IMR-90 (cell line): ENCODE data around the gene RELN. TPM values are rescaled to one million over a fixed set of nuclear protein-coding genes. Genes with fewer than 3 reads are reported as not detected.

ENCODE experiments used
- ATAC-seq: fragments of 200-7000 bp; cut with Tn5 transposase; 2 replicates; pipeline ENCODE4 v1.9.1; 2020; ENCODE audit warnings: low read depth, mild to moderate bottlenecking, moderate library complexity
- BruUV-seq: library from RNA; stranded (reverse); fragments of 400-500 nt; replicated peaks from 2 replicates; lab custom pipeline; 2021; lab: Mats Ljungman, UMichigan
- CTCF ChIA-PET: fragments of 300-600 bp; formaldehyde crosslinking; extraction: SDS; loops from one replicate; lab custom pipeline; 2021; ENCODE audit warnings: antibody characterized with exemption; lab: Yijun Ruan, JAX
- POLR2A ChIA-PET: fragments of 300-600 bp; sonication (Branson Sonifier 250); formaldehyde crosslinking; loops from one replicate; lab custom pipeline; 2022; ENCODE audit warnings: antibody characterized with exemption; ENCODE audit not compliant: unreplicated experiment; lab: Charles Lee
- DNase-seq: peaks from one replicate; pipeline ENCODE4 v3.0.0; 2013
- H2AFZ ChIP-seq: replicated peaks from 2 replicates; pipeline ENCODE3; 2013; ENCODE audit warnings: low read length, mild to moderate bottlenecking; ENCODE audit not compliant: poor library complexity
- H2AK5ac ChIP-seq: 2 replicates; pipeline ENCODE4 v1.6.1; 2013; ENCODE audit warnings: low read depth, low read length, inconsistent platforms
- H2AK9ac ChIP-seq: replicated peaks from 2 replicates; pipeline ENCODE3; 2013; ENCODE audit warnings: mild to moderate bottlenecking, low read depth, low read length, moderate library complexity; ENCODE audit not compliant: poor library complexity
- H2BK120ac ChIP-seq: 2 replicates; pipeline ENCODE4 v1.6.1; 2013; ENCODE audit warnings: low read depth, low read length, inconsistent platforms
- H2BK15ac ChIP-seq: 3 replicates; pipeline ENCODE4 v1.6.1; 2013; ENCODE audit warnings: low read depth, low read length, inconsistent platforms
- H2BK20ac ChIP-seq: 2 replicates; pipeline ENCODE4 v1.6.1; 2013; ENCODE audit warnings: low read depth, mild to moderate bottlenecking, inconsistent platforms, low read length, moderate library complexity
- H2BK5ac ChIP-seq: 2 replicates; pipeline ENCODE4 v1.6.1; 2013; ENCODE audit warnings: mild to moderate bottlenecking, low read depth, low read length, inconsistent platforms; ENCODE audit not compliant: poor library complexity, severe bottlenecking
- H3K14ac ChIP-seq: replicated peaks from 2 replicates; pipeline ENCODE4 v1.6.1; 2013; ENCODE audit warnings: low read depth, low read length, inconsistent platforms
- H3K18ac ChIP-seq: 2 replicates; pipeline ENCODE4 v1.6.1; 2013; ENCODE audit warnings: low read depth, low read length, control low read depth
- H3K23ac ChIP-seq: 2 replicates; pipeline ENCODE4 v1.6.1; 2013; ENCODE audit warnings: low read depth, low read length, inconsistent platforms
- H3K27ac ChIP-seq: 2 replicates; pipeline ENCODE4 v1.5.1; 2013; ENCODE audit warnings: mild to moderate bottlenecking, control low read depth, low read length; ENCODE audit not compliant: insufficient read depth
- H3K27me3 ChIP-seq: 2 replicates; pipeline ENCODE4 v1.6.1; 2013; ENCODE audit warnings: low read length; ENCODE audit not compliant: control insufficient read depth, insufficient read depth
- H3K36me3 ChIP-seq: 2 replicates; pipeline ENCODE4 v1.6.1; 2013; ENCODE audit warnings: low read length, mixed read lengths; ENCODE audit not compliant: control insufficient read depth, insufficient read depth
- H3K4ac ChIP-seq: 2 replicates; pipeline ENCODE4 v1.6.1; 2013; ENCODE audit warnings: low read depth, low read length, inconsistent platforms
- H3K4me1 ChIP-seq: 2 replicates; pipeline ENCODE4 v1.6.1; 2013; ENCODE audit warnings: low read length, mixed read lengths; ENCODE audit not compliant: control insufficient read depth, insufficient read depth
- H3K4me2 ChIP-seq: 2 replicates; pipeline ENCODE4 v1.6.1; 2013; ENCODE audit warnings: low read depth, mild to moderate bottlenecking, control low read depth, low read length, moderate library complexity
- H3K4me3 ChIP-seq: 2 replicates; pipeline ENCODE4 v1.5.1; 2013; ENCODE audit warnings: low read depth, mild to moderate bottlenecking, control low read depth, low read length, moderate library complexity; ENCODE audit not compliant: insufficient read depth
- H3K56ac ChIP-seq: 2 replicates; pipeline ENCODE4 v1.6.1; 2013; ENCODE audit warnings: low read length, inconsistent platforms; ENCODE audit not compliant: insufficient read depth; ENCODE audit errors: extremely low read depth
- H3K79me1 ChIP-seq, 2 experiments: 2 replicates each; pipeline ENCODE4 v1.6.1; 2013; ENCODE audit warnings: low read length in 2 of 2, inconsistent platforms in 1 of 2, low read depth in 1 of 2
- H3K9ac ChIP-seq: 2 replicates; pipeline ENCODE4 v1.6.1; 2013; ENCODE audit warnings: low read depth, low read length, control low read depth
- H3K9me1 ChIP-seq: 2 replicates; pipeline ENCODE4 v1.6.1; 2013; ENCODE audit warnings: low read length, inconsistent platforms; ENCODE audit not compliant: insufficient read depth
- H3K9me3 ChIP-seq: 2 replicates; pipeline ENCODE4 v1.6.1; 2013; ENCODE audit warnings: low read length; ENCODE audit not compliant: control insufficient read depth, insufficient read depth
- H4K20me1 ChIP-seq: 2 replicates; pipeline ENCODE4 v1.6.1; 2013; ENCODE audit warnings: low read length, inconsistent platforms; ENCODE audit not compliant: insufficient read depth
- H4K5ac ChIP-seq: 2 replicates; pipeline ENCODE4 v1.6.1; 2013; ENCODE audit warnings: mild to moderate bottlenecking, low read depth, low read length, control low read depth
- H4K8ac ChIP-seq, 2 experiments: 2 replicates each; pipeline ENCODE4 v1.6.1; 2013; ENCODE audit warnings: low read depth in 2 of 2, low read length in 2 of 2, control low read depth in 1 of 2, inconsistent platforms in 1 of 2
- H4K91ac ChIP-seq: 2 replicates; pipeline ENCODE4 v1.6.1; 2013; ENCODE audit warnings: low read depth, low read length, inconsistent platforms; ENCODE audit not compliant: insufficient read depth
- CEBPB ChIP-seq: IDR thresholded peaks from 2 replicates; pipeline ENCODE4 v1.6.1; 2012; ENCODE audit warnings: low read depth, low read length, improper control_type of control experiment
- CHD1 ChIP-seq: IDR thresholded peaks from 2 replicates; pipeline ENCODE4 v1.6.1; 2012; ENCODE audit warnings: low read depth, low read length, improper control_type of control experiment
- FOS ChIP-seq: fragments of 150-350 bp; IDR thresholded peaks from 2 replicates; pipeline ENCODE4 v1.6.1; 2016; ENCODE audit warnings: low read depth, low read length
- MAFK ChIP-seq: IDR thresholded peaks from 2 replicates; pipeline ENCODE4 v1.6.1; 2012; ENCODE audit warnings: low read depth, low read length, improper control_type of control experiment
- MXI1 ChIP-seq: IDR thresholded peaks from 2 replicates; pipeline ENCODE4 v1.6.1; 2012; ENCODE audit warnings: low read depth, mild to moderate bottlenecking, low read length, moderate library complexity, borderline replicate concordance
- POLR2A ChIP-seq: IDR thresholded peaks from 2 replicates; pipeline ENCODE4 v1.6.1; 2012; ENCODE audit warnings: mild to moderate bottlenecking, low read depth, low read length
- RAD21 ChIP-seq: IDR thresholded peaks from 2 replicates; pipeline ENCODE4 v1.6.1; 2012; ENCODE audit warnings: low read length, improper control_type of control experiment
- SMC3 ChIP-seq: fragments of 150-350 bp; IDR thresholded peaks from 2 replicates; pipeline ENCODE4 v1.6.1; 2016; ENCODE audit warnings: low read depth, mild to moderate bottlenecking, antibody characterized with exemption, low read length, moderate library complexity
- WGBS, 2 experiments: methylation state at CpG; one replicate each; pipeline versions ENCODE4 v1.1.5 to v1.1.7; 2013; ENCODE audit warnings: missing lambda C conversion rate in 2 of 2; ENCODE audit not compliant: insufficient read length in 1 of 2; ENCODE audit errors: extremely low coverage in 2 of 2; 5-methylcytosine and 5-hydroxymethylcytosine counted together
- dilution Hi-C: fragments of 300-500 bp; cut with HindIII; formaldehyde crosslinking; loops from one replicate; pipeline ENCODE4 v1.14.3; 2018; ENCODE audit warnings: low sequenced_read_pairs; ENCODE audit not compliant: unreplicated experiment
- in situ Hi-C: fragments of 300-500 bp; cut with MboI; formaldehyde crosslinking; loops from 3 replicates; pipeline ENCODE4 v1.14.3; 2019; ENCODE audit warnings: low sequenced_read_pairs, inconsistent platforms, mixed read lengths
- intact Hi-C: fragments of 100-400 bp; cut with micrococcal nuclease; formaldehyde crosslinking; loops from 2 replicates; pipeline ENCODE4 v1.10.0; 2022
- polyA plus RNA-seq, 3 experiments: library from polyadenylated mRNA; depleted of rRNA; stranded (reverse); fragments of >200 nt; gene quantifications; 2 replicates each; pipeline ENCODE4 v1.2.3, GENCODE V29; 2012; ENCODE audit warnings: low replicate concordance in 1 of 3
- total RNA-seq: library from RNA; depleted of rRNA; stranded (reverse); fragments of >200 nt; gene quantifications from 2 replicates; pipeline ENCODE4 v1.2.3, GENCODE V29; 2012
- TF ChIP-seq, protein P1 (sequence below): fragments of 150-350 bp; IDR thresholded peaks from 2 replicates; pipeline ENCODE4 v1.6.1; 2017; ENCODE audit warnings: mild to moderate bottlenecking, antibody characterized with exemption, low read length, low read depth
- TF ChIP-seq, protein P2 (sequence below): conservative IDR thresholded peaks from 2 replicates; pipeline ENCODE4 v1.5.1; 2012; ENCODE audit warnings: mild to moderate bottlenecking, low read depth, low read length, improper control_type of control experiment
- TF ChIP-seq, protein P3 (sequence below): fragments of 150-350 bp; IDR thresholded peaks from 2 replicates; pipeline ENCODE4 v1.6.1; 2016; ENCODE audit warnings: low read depth, mild to moderate bottlenecking, low read length, moderate library complexity, borderline replicate concordance

The RELN gene
- total and polyA plus RNA-seq, 2 of the 4 experiments (the other 2 are of a cell fraction) = 14.7 to 23.7 TPM

DNA sequence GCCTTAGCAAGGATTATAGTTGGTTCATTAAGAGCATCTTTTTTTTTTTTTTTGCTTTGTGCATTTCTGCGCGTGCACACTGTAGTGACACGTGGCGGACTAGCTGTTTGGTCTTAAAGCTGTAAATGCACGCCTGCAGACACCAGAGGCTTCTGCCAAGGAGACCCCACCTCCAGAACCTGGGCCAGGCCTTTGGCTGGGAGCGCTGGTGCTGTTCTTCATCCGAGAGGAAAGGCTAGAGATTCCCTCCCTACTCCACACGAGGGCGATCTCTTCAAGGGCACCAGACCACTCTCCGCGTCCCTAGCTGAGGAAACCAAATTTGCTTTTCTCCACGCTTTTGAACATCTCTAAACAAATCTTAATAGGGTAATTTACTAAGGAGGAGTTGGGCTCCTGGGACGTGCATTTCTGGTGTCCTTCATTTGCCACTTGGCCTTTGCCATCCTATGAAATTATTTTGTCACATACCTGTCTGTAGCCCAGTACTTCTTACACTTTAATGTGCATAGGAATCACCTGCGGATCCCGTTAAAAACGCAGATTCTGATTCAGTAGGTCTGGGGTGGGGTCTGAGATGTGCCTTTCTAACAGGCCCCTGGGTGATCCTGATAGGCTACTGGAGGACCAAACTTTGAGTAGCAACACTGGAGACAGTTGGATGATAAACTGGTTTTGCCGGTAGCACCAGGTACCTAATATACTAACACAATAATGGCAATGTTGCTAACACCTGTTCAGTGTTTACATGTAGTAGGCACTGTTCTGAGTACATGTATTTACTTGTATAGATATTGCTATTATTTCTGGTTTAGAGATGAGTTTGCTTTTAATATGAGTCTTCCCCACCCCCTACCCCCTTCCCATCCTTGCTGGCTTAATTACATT is 542.1 kb downstream of the RELN start (continued):
- peak; percentile 64 for TF ChIP-seq SMC3
- no peak for TF ChIP-seq CHD1
- TF ChIP-seq POLR2A = no peak

DNA sequence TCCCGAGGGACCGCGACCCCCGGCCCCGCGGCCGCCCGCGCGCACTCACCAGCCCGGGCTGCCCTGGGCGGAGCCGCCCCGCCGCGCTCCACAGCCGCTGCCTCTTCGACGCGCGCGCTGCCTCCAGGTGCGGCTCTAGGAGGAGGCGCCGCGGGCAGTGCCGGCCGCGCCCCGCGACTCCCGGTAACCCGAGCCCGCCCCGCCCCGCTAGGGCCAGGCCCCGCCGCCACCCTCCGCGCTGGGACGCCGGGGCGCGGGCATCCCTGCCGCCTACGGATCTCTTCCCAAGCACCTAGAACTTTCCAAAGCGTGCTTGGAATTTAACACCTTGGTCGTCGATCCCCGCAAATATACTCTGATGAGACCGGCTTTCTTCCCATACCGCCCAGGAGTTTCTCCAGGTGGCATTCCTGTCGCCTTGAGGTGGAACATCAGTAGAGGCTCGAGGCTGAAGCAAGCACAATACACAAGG is 543.4 kb downstream of the RELN start, which contains the start of gene SLC26A5:
TSS of gene SLC26A5 (minus strand) at position 159 of the 472 bp plus-strand sequence. CDS start 24,693 bp downstream, outside the sequence.
- Histone ChIP-seq H4K20me1 (no peaks in the 10 kb centered on the region), H3K56ac (no peak within 1 kb of the TSS), H3K14ac (no peak within 1 kb of the TSS), H3K9me3 (no peaks in the 10 kb centered on the region; the same call in 1 of the 2 replicates), H3K27ac (no peak within 1 kb of the TSS), H3K9me1 (no peaks in the 10 kb centered on the region), H3K9ac (0 out of 2 replicates have a peak within 1 kb of the TSS, but pooled peaks have one; percentile 3), H3K79me1 (no peaks in the 10 kb centered on the region), H2BK120ac (no peak within 1 kb of the TSS), H3K4me2 (peak within 1 kb of the TSS; percentile 79), H3K18ac (no peak within 1 kb of the TSS), H4K91ac (no peak within 1 kb of the TSS), H2BK20ac (no peak within 1 kb of the TSS), H3K23ac (no peak within 1 kb of the TSS), H2AK9ac (no peak within 1 kb of the TSS), H2AK5ac (no peak within 1 kb of the TSS), H3K4ac (no peak within 1 kb of the TSS), H3K4me3 (peak within 1 kb of the TSS; percentile 13), H3K27me3 (peaks cover 34% of the 10 kb centered on the region), H3K4me1 (peaks cover 4% of the 10 kb centered on the region; the same call in 1 of the 2 replicates), H4K8ac (no peak within 1 kb of the TSS), H4K5ac (no peak within 1 kb of the TSS), H2BK5ac (no peak within 1 kb of the TSS), H2AFZ (peak within 1 kb of the TSS; percentile 73), H2BK15ac (no peak within 1 kb of the TSS), H3K36me3 (no peaks in the 10 kb centered on the region)
- 6% methylated on average over 26 of the region's 54 CpGs; no CpG with 5 or more reads in 1 of the 2 experiments for WGBS, 2 experiments
- BruUV-seq = no TSS peak
- in situ Hi-C loops (no loop called here), dilution Hi-C loops (no loop called here), intact Hi-C loops (loop anchor here (2.0 to 5.0 kb wide), 4 partner anchors 77 to 826 kb away; no protein-coding TSS in a partner anchor)
- ATAC-seq = peak; percentile 58
- CTCF ChIA-PET = no interaction called here
- DNase-seq = no peak
- POLR2A ChIA-PET = no interaction called here
- TF ChIP-seq FOS (no peak), MAFK (no peak), RAD21 (no peak), CHD1 (no peak), SMC3 (no peak), MXI1 (no peak), CEBPB (no peak)
- TF ChIP-seq, protein P1, sequence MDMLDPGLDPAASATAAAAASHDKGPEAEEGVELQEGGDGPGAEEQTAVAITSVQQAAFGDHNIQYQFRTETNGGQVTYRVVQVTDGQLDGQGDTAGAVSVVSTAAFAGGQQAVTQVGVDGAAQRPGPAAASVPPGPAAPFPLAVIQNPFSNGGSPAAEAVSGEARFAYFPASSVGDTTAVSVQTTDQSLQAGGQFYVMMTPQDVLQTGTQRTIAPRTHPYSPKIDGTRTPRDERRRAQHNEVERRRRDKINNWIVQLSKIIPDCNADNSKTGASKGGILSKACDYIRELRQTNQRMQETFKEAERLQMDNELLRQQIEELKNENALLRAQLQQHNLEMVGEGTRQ = no peak
- TF ChIP-seq, protein P2, sequence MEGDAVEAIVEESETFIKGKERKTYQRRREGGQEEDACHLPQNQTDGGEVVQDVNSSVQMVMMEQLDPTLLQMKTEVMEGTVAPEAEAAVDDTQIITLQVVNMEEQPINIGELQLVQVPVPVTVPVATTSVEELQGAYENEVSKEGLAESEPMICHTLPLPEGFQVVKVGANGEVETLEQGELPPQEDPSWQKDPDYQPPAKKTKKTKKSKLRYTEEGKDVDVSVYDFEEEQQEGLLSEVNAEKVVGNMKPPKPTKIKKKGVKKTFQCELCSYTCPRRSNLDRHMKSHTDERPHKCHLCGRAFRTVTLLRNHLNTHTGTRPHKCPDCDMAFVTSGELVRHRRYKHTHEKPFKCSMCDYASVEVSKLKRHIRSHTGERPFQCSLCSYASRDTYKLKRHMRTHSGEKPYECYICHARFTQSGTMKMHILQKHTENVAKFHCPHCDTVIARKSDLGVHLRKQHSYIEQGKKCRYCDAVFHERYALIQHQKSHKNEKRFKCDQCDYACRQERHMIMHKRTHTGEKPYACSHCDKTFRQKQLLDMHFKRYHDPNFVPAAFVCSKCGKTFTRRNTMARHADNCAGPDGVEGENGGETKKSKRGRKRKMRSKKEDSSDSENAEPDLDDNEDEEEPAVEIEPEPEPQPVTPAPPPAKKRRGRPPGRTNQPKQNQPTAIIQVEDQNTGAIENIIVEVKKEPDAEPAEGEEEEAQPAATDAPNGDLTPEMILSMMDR = no peak
- TF ChIP-seq, protein P3, sequence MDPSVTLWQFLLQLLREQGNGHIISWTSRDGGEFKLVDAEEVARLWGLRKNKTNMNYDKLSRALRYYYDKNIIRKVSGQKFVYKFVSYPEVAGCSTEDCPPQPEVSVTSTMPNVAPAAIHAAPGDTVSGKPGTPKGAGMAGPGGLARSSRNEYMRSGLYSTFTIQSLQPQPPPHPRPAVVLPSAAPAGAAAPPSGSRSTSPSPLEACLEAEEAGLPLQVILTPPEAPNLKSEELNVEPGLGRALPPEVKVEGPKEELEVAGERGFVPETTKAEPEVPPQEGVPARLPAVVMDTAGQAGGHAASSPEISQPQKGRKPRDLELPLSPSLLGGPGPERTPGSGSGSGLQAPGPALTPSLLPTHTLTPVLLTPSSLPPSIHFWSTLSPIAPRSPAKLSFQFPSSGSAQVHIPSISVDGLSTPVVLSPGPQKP = no peak
